Endothelial cell of umbilical vein (primary cell): ENCODE data around the gene UBR3. TPM values are rescaled to one million over a fixed set of nuclear protein-coding genes. Genes with fewer than 3 reads are reported as not detected.

ENCODE experiments used
- BruUV-seq: library from RNA; stranded (reverse); fragments of 400-500 nt; replicated peaks from 2 replicates; lab custom pipeline; 2021; lab: Mats Ljungman, UMichigan
- CTCF ChIA-PET: fragments of 300-600, 350-600 bp; sonication (Branson Sonifier 250); formaldehyde crosslinking; loops from one replicate; lab custom pipeline; 2021; ENCODE audit warnings: antibody characterized with exemption, inconsistent platforms; lab: Charles Lee
- POLR2A ChIA-PET: fragments of 300-600, 350-600 bp; sonication (Branson Sonifier 250); formaldehyde crosslinking; loops from one replicate; lab custom pipeline; 2021; ENCODE audit warnings: antibody characterized with exemption, inconsistent platforms; lab: Charles Lee
- DNase-seq: peaks from one replicate; pipeline ENCODE4 v3.0.0-alpha.2; 2011; ENCODE audit warnings: low read depth, low spot score
- FAIRE-seq: peaks from 2 replicates; lab custom pipeline; 2011; peaks lifted over from hg19 to GRCh38; lab: Jason Lieb, UNC
- H2AFZ ChIP-seq: 2 replicates; pipeline ENCODE4 v1.6.0; 2012; ENCODE audit warnings: low read depth, low read length, control low read depth, inconsistent platforms
- H3K27ac ChIP-seq: 2 replicates; pipeline ENCODE4 v1.5.1; 2011; ENCODE audit warnings: low read depth, mild to moderate bottlenecking, control low read depth, low read length, moderate library complexity; ENCODE audit not compliant: insufficient read depth
- H3K27me3 ChIP-seq, 2 experiments: 2 replicates each; pipeline versions ENCODE4 v1.6.0 to v1.6.1; 2011; ENCODE audit warnings: low read length in 2 of 2, mixed read lengths in 1 of 2; ENCODE audit not compliant: control insufficient read depth in 2 of 2, insufficient read depth in 2 of 2
- H3K36me3 ChIP-seq, 2 experiments: 2 replicates in 1 of 2; 3 replicates in 1 of 2; pipeline ENCODE4 v1.5.1; 2011; ENCODE audit warnings: low read length in 2 of 2, mild to moderate bottlenecking in 1 of 2, moderate library complexity in 1 of 2; ENCODE audit not compliant: control insufficient read depth in 2 of 2, insufficient read depth in 2 of 2; ENCODE audit errors: extremely low read depth in 1 of 2
- H3K4me1 ChIP-seq: 3 replicates; pipeline ENCODE4 v1.5.1; 2011; ENCODE audit warnings: mild to moderate bottlenecking, low read length; ENCODE audit not compliant: control insufficient read depth, insufficient read depth; ENCODE audit errors: extremely low read depth
- H3K4me2 ChIP-seq: 2 replicates; pipeline ENCODE4 v1.6.1; 2011; ENCODE audit warnings: low read length, control low read depth, mixed read lengths; ENCODE audit not compliant: insufficient read depth
- H3K4me3 ChIP-seq, 3 experiments: fragments of 200-600 bp in 1 of 3; sonication (generic), shearing (Covaris generic) in 1 of 3; replicated peaks in 1 of 3; 2 replicates each; pipeline ENCODE4 v1.5.1; 2011 to 2016; ENCODE audit warnings: control low read depth in 3 of 3, low read length in 3 of 3, mild to moderate bottlenecking in 2 of 3, inconsistent platforms in 1 of 3, low read depth in 1 of 3, moderate library complexity in 1 of 3; ENCODE audit not compliant: insufficient read depth in 1 of 3
- H3K79me2 ChIP-seq: 2 replicates; pipeline ENCODE4 v1.6.0; 2012; ENCODE audit warnings: low read length, inconsistent platforms; ENCODE audit not compliant: control insufficient read depth, insufficient read depth
- H3K9ac ChIP-seq: replicated peaks from 2 replicates; pipeline ENCODE3; 2011; ENCODE audit warnings: low read length, control low read depth; ENCODE audit not compliant: insufficient read depth; ENCODE audit errors: extremely low read depth
- H3K9me1 ChIP-seq: replicated peaks from 3 replicates; pipeline ENCODE4 v1.6.0; 2011; ENCODE audit warnings: mild to moderate bottlenecking, low read length; ENCODE audit not compliant: control insufficient read depth, insufficient read depth; ENCODE audit errors: extremely low read depth
- H3K9me3 ChIP-seq: replicated peaks from 2 replicates; pipeline ENCODE4 v1.5.1; 2012; ENCODE audit warnings: low read length, inconsistent platforms; ENCODE audit not compliant: control insufficient read depth, insufficient read depth
- H4K20me1 ChIP-seq: replicated peaks from 2 replicates; pipeline ENCODE3; 2011; ENCODE audit warnings: mild to moderate bottlenecking, low read length; ENCODE audit not compliant: control insufficient read depth, insufficient read depth; ENCODE audit errors: extremely low read depth
- EZH2 ChIP-seq: IDR thresholded peaks from 2 replicates; pipeline ENCODE4 v1.6.1; 2012; ENCODE audit warnings: borderline replicate concordance, low read depth, mild to moderate bottlenecking, moderate library complexity, low read length, inconsistent platforms; ENCODE audit not compliant: severe bottlenecking
- FOS ChIP-seq: IDR thresholded peaks from 2 replicates; pipeline ENCODE4 v1.6.1; 2011; ENCODE audit warnings: mild to moderate bottlenecking, low read length, moderate library complexity, borderline replicate concordance; ENCODE audit not compliant: insufficient read depth
- GATA2 ChIP-seq: IDR thresholded peaks from 2 replicates; pipeline ENCODE4 v1.7.0; 2011; ENCODE audit warnings: low read depth, mild to moderate bottlenecking, moderate library complexity, mixed read lengths, low read length; ENCODE audit not compliant: insufficient read length, insufficient read depth
- JUN ChIP-seq: IDR thresholded peaks from 2 replicates; pipeline ENCODE4 v1.6.1; 2011; ENCODE audit warnings: borderline replicate concordance, low read depth; ENCODE audit not compliant: insufficient read length, insufficient read depth
- MYC ChIP-seq: IDR thresholded peaks from one replicate; pipeline ENCODE4 v1.6.1; 2011; ENCODE audit warnings: mild to moderate bottlenecking, low read depth, low read length
- POLR2A ChIP-seq: IDR thresholded peaks from 2 replicates; pipeline ENCODE4 v1.6.1; 2012; ENCODE audit warnings: low read depth, mild to moderate bottlenecking, control low read depth, low read length
- POLR2AphosphoS5 ChIP-seq: IDR thresholded peaks from 2 replicates; pipeline ENCODE4 v1.6.1; 2012; ENCODE audit warnings: low read depth, mild to moderate bottlenecking, control low read depth, low read length, moderate library complexity; ENCODE audit not compliant: insufficient read depth
- dilution Hi-C: fragments of 300-500 bp; cut with MboI; formaldehyde crosslinking; loops from one replicate; pipeline ENCODE4 v1.15.0; 2019; ENCODE audit warnings: low sequenced_read_pairs; ENCODE audit not compliant: extremely low pct_ligation_motif_present
- intact Hi-C: fragments of 100-400 bp; cut with micrococcal nuclease; formaldehyde crosslinking; loops from one replicate; pipeline ENCODE4 v1.10.0; 2022
- polyA plus RNA-seq, 4 experiments: library from polyadenylated mRNA; depleted of rRNA in 3 of 4; stranded (reverse) in 3 of 4; unstranded in 1 of 4; fragments of >200 nt; gene quantifications; 2 replicates each; pipeline versions ENCODE4 v1.2.1 to v1.2.3, GENCODE V29; 2011 to 2012; ENCODE audit warnings: missing spikeins in 1 of 4
- total RNA-seq: library from RNA; stranded (reverse); gene quantifications from 2 replicates; pipeline ENCODE4 v1.2.3, GENCODE V29; 2021
- TF ChIP-seq, protein P1 (sequence below): IDR thresholded peaks from 2 replicates; pipeline ENCODE4 v1.6.1; 2011; ENCODE audit not compliant: insufficient read depth, insufficient read length
- TF ChIP-seq, protein P2 (sequence below), 2 donors: IDR thresholded peaks; 1 replicate in 1 of 2; 2 replicates in 1 of 2; pipeline ENCODE4 v1.5.1; 2011; ENCODE audit warnings: low read length in 2 of 2, mild to moderate bottlenecking in 2 of 2, moderate library complexity in 2 of 2, control low read depth in 1 of 2, inconsistent platforms in 1 of 2, low read depth in 1 of 2; ENCODE audit not compliant: insufficient read depth in 1 of 2; ENCODE audit errors: extremely low read depth in 1 of 2

The UBR3 gene
- total and polyA plus RNA-seq, 2 donors (not counting 3 experiments of a cell fraction or from before 2014, with no cell fraction given): 5.3 to 27.5 TPM

DNA sequence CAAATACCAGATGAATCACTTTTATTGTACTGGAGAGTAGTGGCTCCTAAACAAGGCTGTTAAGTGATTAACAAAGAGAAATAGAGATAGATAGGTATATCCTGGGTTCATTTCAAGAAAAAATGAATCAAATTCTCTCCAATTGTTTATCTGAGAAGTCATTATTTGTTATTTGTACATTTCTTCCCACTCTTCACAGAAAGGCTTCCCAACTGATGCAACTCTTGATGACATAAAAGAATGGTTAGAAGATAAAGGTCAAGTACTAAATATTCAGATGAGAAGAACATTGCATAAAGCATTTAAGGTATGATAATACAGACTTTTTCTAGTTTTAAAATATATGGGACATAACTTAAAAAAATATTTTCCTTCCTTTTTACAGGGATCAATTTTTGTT is 20.7 kb upstream of the UBR3 start:
- no peak overlapping the region for H3K9ac ChIP-seq
- TF ChIP-seq GATA2: no peak
- TF ChIP-seq MYC: no peak
- TF ChIP-seq, protein P1, sequence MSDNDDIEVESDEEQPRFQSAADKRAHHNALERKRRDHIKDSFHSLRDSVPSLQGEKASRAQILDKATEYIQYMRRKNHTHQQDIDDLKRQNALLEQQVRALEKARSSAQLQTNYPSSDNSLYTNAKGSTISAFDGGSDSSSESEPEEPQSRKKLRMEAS: no peak
- no peak for TF ChIP-seq POLR2A
- TF ChIP-seq, protein P2, sequence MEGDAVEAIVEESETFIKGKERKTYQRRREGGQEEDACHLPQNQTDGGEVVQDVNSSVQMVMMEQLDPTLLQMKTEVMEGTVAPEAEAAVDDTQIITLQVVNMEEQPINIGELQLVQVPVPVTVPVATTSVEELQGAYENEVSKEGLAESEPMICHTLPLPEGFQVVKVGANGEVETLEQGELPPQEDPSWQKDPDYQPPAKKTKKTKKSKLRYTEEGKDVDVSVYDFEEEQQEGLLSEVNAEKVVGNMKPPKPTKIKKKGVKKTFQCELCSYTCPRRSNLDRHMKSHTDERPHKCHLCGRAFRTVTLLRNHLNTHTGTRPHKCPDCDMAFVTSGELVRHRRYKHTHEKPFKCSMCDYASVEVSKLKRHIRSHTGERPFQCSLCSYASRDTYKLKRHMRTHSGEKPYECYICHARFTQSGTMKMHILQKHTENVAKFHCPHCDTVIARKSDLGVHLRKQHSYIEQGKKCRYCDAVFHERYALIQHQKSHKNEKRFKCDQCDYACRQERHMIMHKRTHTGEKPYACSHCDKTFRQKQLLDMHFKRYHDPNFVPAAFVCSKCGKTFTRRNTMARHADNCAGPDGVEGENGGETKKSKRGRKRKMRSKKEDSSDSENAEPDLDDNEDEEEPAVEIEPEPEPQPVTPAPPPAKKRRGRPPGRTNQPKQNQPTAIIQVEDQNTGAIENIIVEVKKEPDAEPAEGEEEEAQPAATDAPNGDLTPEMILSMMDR (IDR thresholded peaks at IDR 0.05; ENCODE audit: extremely low read depth in 1 of 2, insufficient read depth in 1 of 2, low read depth in 1 of 2, low read length in 2 of 2): no peak
- no peak for TF ChIP-seq JUN
- TF ChIP-seq EZH2: no peak
- no peak for TF ChIP-seq FOS
- TF ChIP-seq POLR2AphosphoS5: no peak
- H3K9me3 ChIP-seq: no peaks in the 10 kb centered on the region
- intact Hi-C loops (no loop called here), dilution Hi-C loops (no loop called here)
- no peak overlapping the region for H2AFZ ChIP-seq
- DNase-seq: no peak
- no peak overlapping the region for H3K27ac ChIP-seq
- H4K20me1 ChIP-seq: no peaks in the 10 kb centered on the region
- POLR2A ChIA-PET: no interaction called here
- H3K4me1 ChIP-seq: no peaks in the 10 kb centered on the region
- peaks cover 10 to 32% of the 10 kb centered on the region in 2 experiments for H3K36me3 ChIP-seq
- no peaks in the 10 kb centered on the region for H3K9me1 ChIP-seq
- peaks cover 27% of the 10 kb centered on the region for H3K79me2 ChIP-seq
- no TSS peak for BruUV-seq
- CTCF ChIA-PET: no interaction called here
- H3K27me3 ChIP-seq: no peaks in the 10 kb centered on the region
- no peak overlapping the region for H3K4me3 ChIP-seq
- no peak overlapping the region for H3K4me2 ChIP-seq
- FAIRE-seq: no peak
